H9 (cell line): ENCODE measurements around the gene FMO3. TPM values are rescaled to one million over a fixed set of nuclear protein-coding genes. Genes with fewer than 3 reads are reported as not detected.

ENCODE experiments used
- DNase-seq: peaks from one replicate; pipeline ENCODE4 v3.0.0-alpha.2; 2017
- H2AFZ ChIP-seq: one replicate; pipeline ENCODE4 v1.6.1; 2013; ENCODE audit warnings: mild to moderate bottlenecking, low read length, control low read depth, moderate library complexity
- H2AK5ac ChIP-seq: 2 replicates; pipeline ENCODE4 v1.6.1; 2013; ENCODE audit warnings: low read length, control low read depth, mixed read lengths; ENCODE audit not compliant: insufficient read length
- H2BK120ac ChIP-seq: one replicate; pipeline ENCODE4 v1.6.1; 2013; ENCODE audit warnings: low read depth, mild to moderate bottlenecking, low read length, control low read depth, inconsistent platforms; ENCODE audit not compliant: poor library complexity, severe bottlenecking
- H2BK12ac ChIP-seq: 2 replicates; pipeline ENCODE4 v1.6.1; 2013; ENCODE audit warnings: low read length, control low read depth, mixed read lengths, low read depth; ENCODE audit not compliant: insufficient read length
- H2BK15ac ChIP-seq: 2 replicates; pipeline ENCODE4 v1.6.1; 2013; ENCODE audit warnings: low read depth, low read length, control low read depth
- H2BK20ac ChIP-seq: one replicate; pipeline ENCODE4 v1.6.1; 2013; ENCODE audit warnings: low read depth, mild to moderate bottlenecking, low read length, control low read depth, inconsistent platforms; ENCODE audit not compliant: poor library complexity, severe bottlenecking
- H2BK5ac ChIP-seq: 2 replicates; pipeline ENCODE4 v1.6.1; 2013; ENCODE audit warnings: low read length, control low read depth, mixed read lengths; ENCODE audit not compliant: insufficient read length
- H3K14ac ChIP-seq: 2 replicates; pipeline ENCODE4 v1.6.1; 2013; ENCODE audit warnings: low read length, control low read depth; ENCODE audit not compliant: insufficient read depth
- H3K18ac ChIP-seq: 2 replicates; pipeline ENCODE4 v1.6.1; 2013; ENCODE audit warnings: low read depth, mild to moderate bottlenecking, mixed read lengths, low read length, control low read depth; ENCODE audit not compliant: insufficient read length
- H3K23ac ChIP-seq: 2 replicates; pipeline ENCODE4 v1.6.1; 2013; ENCODE audit warnings: low read length, control low read depth, mixed read lengths, low read depth; ENCODE audit not compliant: insufficient read length
- H3K23me2 ChIP-seq: 2 replicates; pipeline ENCODE4 v1.6.1; 2013; ENCODE audit warnings: low read depth, mild to moderate bottlenecking, mixed read lengths, low read length, control low read depth; ENCODE audit not compliant: insufficient read length, poor library complexity, severe bottlenecking
- H3K27ac ChIP-seq: 2 replicates; pipeline ENCODE4 v1.5.1; 2013; ENCODE audit warnings: low read length, control low read depth, mixed read lengths, low read depth; ENCODE audit not compliant: insufficient read length
- H3K27me3 ChIP-seq: 2 replicates; pipeline ENCODE4 v1.6.1; 2013; ENCODE audit warnings: low read length, control low read depth, inconsistent platforms; ENCODE audit not compliant: insufficient read depth
- H3K4ac ChIP-seq: 2 replicates; pipeline ENCODE4 v1.6.1; 2013; ENCODE audit warnings: low read depth, mild to moderate bottlenecking, control low read depth, inconsistent platforms, low read length, moderate library complexity
- H3K4me1 ChIP-seq: 2 replicates; pipeline ENCODE4 v1.6.1; 2013; ENCODE audit warnings: low read length, control low read depth, inconsistent platforms; ENCODE audit not compliant: insufficient read depth
- H3K4me2 ChIP-seq: 2 replicates; pipeline ENCODE4 v1.6.1; 2013; ENCODE audit warnings: low read length, control low read depth, mixed read lengths; ENCODE audit not compliant: insufficient read length, insufficient read depth
- H3K56ac ChIP-seq: 2 replicates; pipeline ENCODE4 v1.6.1; 2013; ENCODE audit warnings: low read depth, mild to moderate bottlenecking, mixed read lengths, low read length, control low read depth; ENCODE audit not compliant: insufficient read length
- H3K79me1 ChIP-seq: 2 replicates; pipeline ENCODE4 v1.6.1; 2013; ENCODE audit warnings: low read depth, mild to moderate bottlenecking, moderate library complexity, low read length, control low read depth, inconsistent platforms; ENCODE audit not compliant: insufficient read depth, poor library complexity, severe bottlenecking
- H3K79me2 ChIP-seq: 2 replicates; pipeline ENCODE4 v1.6.1; 2013; ENCODE audit warnings: low read length, control low read depth, inconsistent platforms; ENCODE audit not compliant: insufficient read depth
- H3K9ac ChIP-seq: 2 replicates; pipeline ENCODE4 v1.6.1; 2013; ENCODE audit warnings: low read length, control low read depth, mixed read lengths; ENCODE audit not compliant: insufficient read length; ENCODE audit errors: extremely low read depth
- H3K9me3 ChIP-seq: one replicate; pipeline ENCODE4 v1.6.1; 2013; ENCODE audit warnings: low read depth, low read length, inconsistent platforms; ENCODE audit not compliant: control insufficient read depth
- H3T11ph ChIP-seq: one replicate; pipeline ENCODE4 v1.6.1; 2013; ENCODE audit warnings: mild to moderate bottlenecking, low read length, control low read depth, inconsistent platforms
- H4K20me1 ChIP-seq: one replicate; pipeline ENCODE4 v1.6.1; 2013; ENCODE audit not compliant: control insufficient read depth, insufficient read length, insufficient read depth
- H4K5ac ChIP-seq: 2 replicates; pipeline ENCODE4 v1.6.1; 2013; ENCODE audit warnings: low read depth, mild to moderate bottlenecking, mixed read lengths, low read length, control low read depth; ENCODE audit not compliant: insufficient read length
- H4K8ac ChIP-seq: replicated peaks from 2 replicates; pipeline ENCODE4 v1.6.1; 2013; ENCODE audit warnings: low read length, control low read depth, mixed read lengths, low read depth; ENCODE audit not compliant: insufficient read length
- H4K91ac ChIP-seq: 2 replicates; pipeline ENCODE4 v1.6.1; 2013; ENCODE audit warnings: low read depth, mild to moderate bottlenecking, moderate library complexity, mixed read lengths, low read length, control low read depth; ENCODE audit not compliant: insufficient read length
- H3K27ac Mint-ChIP-seq, 3 experiments: 2 replicates in 2 of 3; 3 replicates in 1 of 3; pipeline ENCODE4 v1.8.0; 2020 to 2021; ENCODE audit warnings: mixed read lengths in 3 of 3, mild to moderate bottlenecking in 1 of 3, moderate library complexity in 1 of 3
- H3K27me3 Mint-ChIP-seq: 2 replicates; pipeline ENCODE4 v1.8.0; 2021; ENCODE audit warnings: low read depth, mild to moderate bottlenecking, moderate library complexity, mixed read lengths
- H3K36me3 Mint-ChIP-seq, 3 experiments: 2 replicates in 2 of 3; 3 replicates in 1 of 3; pipeline ENCODE4 v1.8.0; 2020 to 2021; ENCODE audit warnings: low read depth in 3 of 3, mixed read lengths in 3 of 3; ENCODE audit not compliant: insufficient read depth in 1 of 3
- H3K4me1 Mint-ChIP-seq, 2 experiments: 2 replicates each; pipeline ENCODE4 v1.8.0; 2020; ENCODE audit warnings: mixed read lengths in 2 of 2
- H3K4me3 Mint-ChIP-seq, 2 experiments: 2 replicates in 1 of 2; 3 replicates in 1 of 2; pipeline ENCODE4 v1.8.0; 2020 to 2021; ENCODE audit warnings: mild to moderate bottlenecking in 2 of 2, mixed read lengths in 2 of 2, moderate library complexity in 1 of 2
- H3K9me3 Mint-ChIP-seq, 2 experiments: 2 replicates in 1 of 2; 3 replicates in 1 of 2; pipeline ENCODE4 v1.8.0; 2020; ENCODE audit warnings: mild to moderate bottlenecking in 2 of 2, mixed read lengths in 2 of 2, moderate library complexity in 1 of 2
- CTCF ChIP-seq: fragments of 200-600 bp; sonication (generic); conservative IDR thresholded peaks from 3 replicates; pipeline ENCODE4 v1.8.0; 2021; ENCODE audit warnings: antibody characterized with exemption, mild to moderate bottlenecking
- WGBS: extraction: QIAGEN DNeasy Blood & Tissue Kit; methylation state at CpG from one replicate; pipeline ENCODE4 v1.1.7; 2013; ENCODE audit warnings: missing lambda C conversion rate, low lambda C conversion rate, mixed read lengths; ENCODE audit not compliant: insufficient read length; ENCODE audit errors: extremely low coverage; 5-methylcytosine and 5-hydroxymethylcytosine counted together
- total RNA-seq: library from RNA; stranded (reverse); gene quantifications from 2 replicates; pipeline ENCODE4 v1.2.1, GENCODE V29; 2021

Gene FMO3
- total RNA-seq, 1 experiment from 2014 or later = not detected

DNA sequence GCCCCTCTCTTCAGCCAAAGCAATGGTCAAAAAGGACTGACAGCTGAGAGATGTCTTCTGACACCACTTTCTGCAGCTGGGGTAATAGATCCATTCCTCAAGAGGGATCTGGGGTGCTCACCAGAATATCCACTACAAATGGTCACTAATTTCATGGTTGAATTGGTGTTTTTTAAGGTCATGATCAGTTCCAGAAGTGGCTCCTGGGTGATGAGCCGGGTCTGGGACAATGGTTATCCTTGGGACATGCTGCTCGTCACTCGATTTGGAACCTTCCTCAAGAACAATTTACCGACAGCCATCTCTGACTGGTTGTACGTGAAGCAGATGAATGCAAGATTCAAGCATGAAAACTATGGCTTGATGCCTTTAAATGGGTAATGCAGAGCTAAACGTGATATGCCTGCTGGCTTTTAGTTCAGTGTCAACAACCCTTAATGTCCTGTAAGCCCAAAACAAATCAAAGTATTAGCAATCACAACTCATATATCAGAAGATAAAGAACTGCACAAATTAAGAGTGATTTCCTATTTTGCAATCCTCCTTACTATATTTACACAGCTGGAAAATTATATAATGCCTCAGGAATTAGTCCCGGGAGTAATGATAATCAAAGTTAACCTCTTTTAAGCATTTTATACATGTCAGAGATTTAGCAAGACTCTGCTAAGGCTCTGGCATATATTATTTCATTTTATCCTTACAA, 20.1 kb downstream of the FMO3 start:
- Histone ChIP-seq H2BK120ac (no peak overlapping the region), H3K4me1 (no peaks in the 10 kb centered on the region; the same call in 1 of the 2 replicates), H3K23ac (no peak overlapping the region), H3T11ph (no peak overlapping the region), H3K14ac (no peak overlapping the region), H3K9ac (no peak overlapping the region), H3K4ac (no peak overlapping the region), H4K20me1 (no peaks in the 10 kb centered on the region), H2BK12ac (no peak overlapping the region), H2BK20ac (no peak overlapping the region), H3K27ac (no peak overlapping the region), H2AFZ (no peak overlapping the region), H2BK5ac (no peak overlapping the region), H3K18ac (no peak overlapping the region), H3K27me3 (no peaks in the 10 kb centered on the region), H4K8ac (no peak overlapping the region), H3K23me2 (no peaks in the 10 kb centered on the region), H4K5ac (no peak overlapping the region), H3K79me2 (no peaks in the 10 kb centered on the region), H4K91ac (no peak overlapping the region), H3K56ac (no peak overlapping the region), H2AK5ac (no peak overlapping the region), H3K9me3 (no peaks in the 10 kb centered on the region), H3K79me1 (no peaks in the 10 kb centered on the region), H3K4me2 (no peak overlapping the region), H2BK15ac (no peak overlapping the region)
- Mint-ChIP-seq H3K4me1 (peaks cover 10 to 12% of the 10 kb centered on the region in 2 experiments), H3K9me3 (no peaks in the 10 kb centered on the region), H3K36me3 (no peaks in the 10 kb centered on the region), H3K4me3 (no peak overlapping the region), H3K27ac (no peak overlapping the region), H3K27me3 (no peaks in the 10 kb centered on the region)
- DNase-seq = no peak
- no CpG with 5 or more reads among the region's 7 CpGs for WGBS
- TF ChIP-seq CTCF = no peak
